Measurements from ENCODE around the gene GPR84.

GPR84 gene

GRCh38 chr12:54373649-54374561 lies 9.6 kb upstream of the GPR84 start:
- DNase-seq (ENCODE audit: low read depth) = no peak

DNA sequence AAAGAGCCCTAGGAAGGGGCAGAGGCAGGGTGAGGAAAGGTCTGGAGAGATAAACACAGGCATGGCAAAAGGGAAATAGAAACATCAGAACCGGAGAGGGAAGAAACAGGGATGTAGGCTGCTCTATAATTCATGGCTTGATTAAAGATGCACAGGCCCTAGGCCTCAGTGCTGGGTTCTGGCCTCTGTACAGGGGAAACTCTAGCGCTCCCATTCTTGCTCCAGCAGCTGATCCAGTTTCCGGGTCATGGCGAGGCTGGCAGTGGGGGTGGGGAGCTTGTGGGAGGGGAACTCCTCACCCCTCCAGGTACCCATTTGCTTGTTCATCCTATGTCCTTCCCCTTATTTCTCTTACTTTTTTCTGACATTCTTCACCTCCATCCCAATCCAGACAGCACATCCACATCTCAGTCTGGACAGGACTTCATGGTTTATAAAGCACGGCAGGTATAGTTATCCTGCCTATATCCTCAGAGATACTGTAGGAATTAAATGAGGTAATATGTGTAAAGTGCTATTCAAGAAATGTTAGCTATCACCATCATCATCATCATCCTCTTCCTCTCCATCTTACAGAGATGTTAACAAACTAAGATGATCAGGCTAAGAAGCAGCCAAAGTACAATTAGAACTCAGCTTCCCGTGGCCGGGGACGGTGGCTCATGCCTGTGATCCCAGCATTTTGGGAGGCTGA lies 8.0 kb upstream of the GPR84 start:
- no peak for DNase-seq (ENCODE audit: low read depth)

- no peak for DNase-seq (ENCODE audit: low read depth)
Measured at GRCh38 chr12:54371328-54372112, 7.2 kb upstream of the GPR84 start.

GRCh38 chr12:54370171-54370730 lies 6.0 kb upstream of the GPR84 start:
- DNase-seq (ENCODE audit: low read depth) = no peak

DNA sequence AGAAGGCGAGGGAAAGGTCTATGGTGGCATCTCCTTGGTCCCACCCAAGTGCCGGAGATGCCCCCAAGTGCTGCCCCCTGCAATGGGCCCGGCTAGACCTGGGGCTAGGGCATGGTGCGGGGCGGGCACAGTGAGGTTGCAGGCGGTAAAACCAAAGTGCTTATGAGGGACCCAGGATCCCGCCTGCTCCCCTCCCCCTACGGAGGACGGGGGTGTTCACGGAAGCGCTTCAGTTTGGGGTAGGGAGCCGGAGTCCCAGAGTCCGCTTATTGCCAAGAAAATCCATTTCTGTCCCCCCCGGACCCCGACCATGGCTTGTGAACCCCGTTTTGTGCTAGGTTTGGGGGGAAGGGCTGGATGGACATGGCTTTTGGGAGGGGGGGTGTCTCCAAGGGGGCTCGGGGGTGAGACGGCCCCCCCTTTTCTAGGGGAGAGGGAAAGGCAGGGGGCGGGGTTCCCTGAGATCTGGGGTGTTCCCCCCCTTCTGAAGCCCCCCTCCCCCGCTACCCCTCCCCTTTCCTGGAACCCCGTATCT lies 5.4 kb upstream of the GPR84 start:
- no peak for DNase-seq (ENCODE audit: low read depth)

GRCh38 chr12:54368709-54369596 lies 4.7 kb upstream of the GPR84 start:
- DNase-seq (ENCODE audit: low read depth) = peak; percentile 82

GRCh38 chr12:54368025-54368708 lies 3.9 kb upstream of the GPR84 start:
- DNase-seq (ENCODE audit: low read depth) = no peak

GRCh38 chr12:54363618-54364017 lies 668 bp downstream of the GPR84 start:
- no peak for DNase-seq (ENCODE audit: low read depth)

DNA sequence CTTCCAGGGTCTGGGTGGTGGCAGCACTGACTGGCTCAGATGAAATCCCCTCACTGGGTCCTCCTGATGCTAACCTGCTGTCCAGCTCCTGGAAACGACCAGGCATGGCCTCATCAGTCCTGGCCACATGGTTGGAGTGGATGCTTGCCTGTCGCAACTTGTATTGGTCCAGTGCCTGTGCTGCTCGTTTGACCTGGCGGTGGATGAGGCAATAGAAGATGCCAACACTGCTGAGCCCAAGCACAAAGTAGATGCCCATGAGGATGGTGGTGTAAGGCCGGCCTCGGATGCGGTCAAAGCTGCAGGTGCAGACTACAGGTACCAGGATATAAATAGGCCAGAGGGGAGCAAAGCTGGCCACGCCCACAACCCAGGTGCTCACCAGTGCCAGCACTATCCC lies 1.2 kb downstream of the GPR84 start:
- no peak for DNase-seq (ENCODE audit: low read depth)

DNA sequence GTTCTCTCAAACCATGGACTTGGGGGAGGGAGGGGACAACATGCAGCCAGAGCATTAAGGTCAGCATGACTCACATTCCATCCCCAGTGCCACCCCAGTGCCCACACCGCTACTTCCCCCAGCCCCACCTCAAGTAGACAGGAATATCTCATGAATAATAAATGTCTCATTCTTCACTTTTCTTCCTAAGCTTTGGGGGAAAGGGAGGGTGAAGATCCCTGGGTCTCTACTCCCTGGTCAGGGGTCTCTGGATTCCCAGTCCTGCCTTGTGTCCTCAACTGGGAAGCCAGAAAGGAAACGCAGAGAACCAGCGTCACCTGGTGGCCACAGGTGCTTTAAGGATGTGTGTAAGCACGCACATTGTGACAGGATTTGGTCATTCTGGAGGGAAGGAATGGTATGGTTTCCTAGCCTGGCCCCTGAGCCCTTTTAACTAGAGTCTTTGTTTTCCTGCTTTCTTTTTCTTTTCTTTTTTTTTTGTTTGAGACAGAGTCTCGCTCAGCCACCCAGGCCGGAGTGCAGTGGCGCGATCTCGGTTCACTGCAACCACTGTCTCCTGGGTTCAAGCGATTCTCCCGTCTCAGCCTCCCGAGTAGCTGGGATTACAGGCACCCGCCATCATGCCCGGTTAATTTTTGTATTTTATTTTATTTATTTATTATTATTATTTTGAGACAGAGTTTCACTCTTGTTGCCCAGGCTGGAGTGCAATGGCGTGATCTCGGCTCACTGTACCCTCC lies 3.4 kb downstream of the GPR84 start:
- peak; percentile 45 for DNase-seq (ENCODE audit: low read depth)

DNA sequence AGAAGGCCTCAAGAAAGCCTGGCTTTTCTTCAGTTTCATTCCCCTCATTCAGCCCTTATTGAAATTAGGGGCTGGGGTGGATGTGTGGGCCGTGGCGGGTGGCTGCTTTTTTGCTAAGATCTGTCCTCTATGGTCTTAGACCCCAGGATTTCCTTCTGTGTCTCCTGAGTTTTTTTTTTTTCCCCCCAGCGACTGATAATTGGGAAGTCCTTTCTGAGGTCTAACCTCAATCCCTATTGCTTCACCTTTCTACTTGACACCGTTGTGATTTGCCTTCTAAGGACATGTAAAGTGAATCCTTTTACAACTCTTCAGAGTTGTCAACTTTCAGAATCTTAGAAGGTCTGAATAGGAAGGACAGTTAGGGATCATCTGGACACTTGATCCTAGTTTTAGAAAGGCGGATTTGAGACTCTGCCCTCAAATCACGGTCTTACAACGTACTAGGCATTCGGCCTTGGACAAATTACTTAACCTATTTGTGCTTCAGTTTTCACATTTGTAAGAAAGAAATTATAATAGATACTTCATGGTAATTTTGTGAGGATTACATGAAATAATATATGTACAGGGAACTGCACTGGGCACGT lies 4.4 kb downstream of the GPR84 start:
- DNase-seq (ENCODE audit: low read depth) = no peak

DNA sequence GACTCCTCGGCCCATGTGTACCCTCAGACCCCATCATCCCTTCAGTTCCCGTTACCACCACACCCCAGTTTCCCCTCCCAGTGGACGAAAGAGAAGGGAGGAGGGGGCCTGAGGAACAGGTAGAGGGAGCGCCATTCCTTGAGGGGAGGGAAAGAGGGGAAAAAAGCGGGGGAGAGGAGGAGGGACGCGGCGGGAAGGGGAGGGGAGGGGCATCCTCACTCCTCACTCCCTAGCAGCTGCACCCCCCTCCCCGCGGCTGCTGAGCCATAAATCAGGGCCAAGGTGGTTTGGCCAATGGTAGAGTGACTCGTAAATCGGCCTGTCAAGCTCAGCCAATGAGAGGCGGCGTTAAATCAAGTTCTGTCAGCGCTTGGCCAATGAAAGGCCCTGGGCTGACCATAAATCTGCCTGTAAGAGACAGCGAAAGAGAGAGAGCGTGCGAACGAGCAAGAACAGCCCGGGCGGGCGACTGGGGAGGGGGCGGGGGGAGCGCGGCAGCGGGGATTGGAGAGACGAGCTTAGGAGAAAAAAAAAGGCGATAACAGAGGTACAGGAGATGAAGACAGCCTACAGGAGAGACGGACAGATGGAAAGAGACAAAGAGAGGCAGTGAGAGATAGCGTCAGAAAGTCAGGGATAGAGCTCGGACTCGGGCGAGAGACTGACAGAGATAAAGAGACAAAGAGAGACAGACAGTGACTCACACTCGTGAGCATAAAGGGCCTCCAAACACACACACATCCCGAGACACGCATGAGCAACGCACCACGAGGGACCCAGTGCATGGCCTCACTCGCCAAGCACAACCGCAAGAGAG lies 5.1 kb downstream of the GPR84 start:
- peak; percentile 91 for DNase-seq (ENCODE audit: low read depth)

DNA sequence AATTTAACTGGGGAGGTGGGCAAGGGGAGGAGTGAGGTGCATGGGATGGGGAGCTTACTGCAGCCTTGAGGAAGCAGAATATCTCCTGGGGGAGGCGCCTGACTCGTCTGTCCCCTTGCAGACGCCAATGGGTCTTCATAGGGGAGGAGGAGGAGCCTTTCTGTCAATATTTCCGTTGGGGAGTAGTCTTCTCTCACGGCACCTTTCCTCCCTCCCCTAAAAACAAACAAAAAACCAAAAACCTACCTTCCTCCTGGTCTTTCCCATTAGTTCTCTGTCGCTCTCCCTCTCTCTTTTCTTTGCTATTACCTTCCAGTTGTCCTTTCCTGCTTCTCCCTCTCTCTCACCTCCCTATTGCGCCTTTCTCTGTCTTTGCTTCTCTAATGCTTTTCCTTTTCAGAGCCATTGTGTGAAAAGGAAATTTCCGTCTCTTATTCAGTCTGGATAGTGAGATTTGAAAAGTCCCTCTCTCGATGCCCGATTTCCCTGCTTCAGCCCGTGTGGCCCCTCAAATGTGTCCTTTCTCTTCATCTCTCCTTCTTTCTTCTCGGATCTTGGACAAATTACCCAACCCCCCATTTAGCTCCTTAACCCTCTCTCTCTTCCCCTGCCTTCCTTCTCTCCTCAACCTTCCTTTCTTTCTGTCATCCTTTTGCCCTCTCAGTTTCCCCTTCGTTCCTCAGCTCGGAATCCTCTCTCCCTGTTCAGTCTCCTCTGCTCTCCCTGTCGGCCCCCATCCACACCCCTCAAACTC lies 5.9 kb downstream of the GPR84 start:
- DNase-seq (ENCODE audit: low read depth) = peak; percentile 45

- no peak for DNase-seq (ENCODE audit: low read depth)
Measured at GRCh38 chr12:54357506-54358190, 6.6 kb downstream of the GPR84 start.

DNA sequence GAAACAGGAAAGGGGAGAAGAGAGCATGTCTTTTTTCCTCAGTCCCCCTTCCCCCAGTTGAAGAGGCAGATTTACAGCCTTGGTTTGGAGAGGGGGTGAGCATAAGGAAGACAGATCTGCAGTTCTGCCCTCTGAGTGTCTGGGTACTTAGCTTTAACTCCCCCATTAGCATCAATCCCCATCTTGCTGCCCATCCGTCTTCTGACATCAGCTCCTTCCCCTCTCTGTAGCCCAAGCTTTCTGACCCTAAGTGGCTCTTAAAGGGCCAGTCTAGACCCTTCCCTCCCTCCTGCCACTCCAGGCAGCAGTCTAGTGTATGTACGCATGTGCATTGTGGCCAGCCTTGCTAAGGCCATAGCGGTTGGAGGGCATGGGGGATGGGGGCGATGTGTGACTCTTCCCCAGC lies 7.3 kb downstream of the GPR84 start:
- no peak for DNase-seq (ENCODE audit: low read depth)

DNA sequence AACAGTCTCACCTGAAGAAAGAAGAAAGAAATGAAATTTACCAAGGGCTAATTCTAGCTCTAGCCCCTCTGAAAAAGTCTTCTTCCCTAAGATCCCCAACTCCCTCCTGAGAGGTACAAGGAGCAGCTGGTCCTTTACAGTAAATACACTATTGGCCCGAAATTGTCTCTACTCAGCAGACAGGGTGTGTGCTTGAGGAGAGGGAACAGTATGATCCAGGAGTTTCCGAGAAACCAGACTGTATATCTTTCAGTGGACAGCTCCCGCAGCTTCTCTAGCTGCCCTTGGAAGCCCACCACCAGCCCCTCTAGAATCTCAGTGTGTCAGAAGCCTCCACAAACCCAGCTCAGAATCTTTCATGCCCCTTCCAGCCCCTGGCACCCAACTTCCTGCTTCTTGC lies 8.1 kb downstream of the GPR84 start:
- no peak for DNase-seq (ENCODE audit: low read depth)
